ENCODE results near the gene L3MBTL4. TPM values are rescaled to one million over a fixed set of nuclear protein-coding genes. Genes with fewer than 3 reads are reported as not detected.

The L3MBTL4 gene
- total and polyA plus RNA-seq, 9 of the 15 experiments (the other 6 are each of a cell fraction or from before 2014, with no cell fraction given), result not detected

GRCh38 chr18:5951515-5952091 is 463.1 kb downstream of the L3MBTL4 start:
- Histone ChIP-seq H3K27me3 (ENCODE audit: control insufficient read depth in 2 of 2, insufficient read depth in 2 of 2, low read length in 2 of 2) (no peaks in the 10 kb centered on the region), H3K9me3 (replicated peaks; ENCODE audit: control insufficient read depth, insufficient read depth, low read depth, low read length) (no peaks in the 10 kb centered on the region; the same call in 1 of the 2 replicates), H3K4me2 (ENCODE audit: insufficient read depth, low read length) (no peak overlapping the region), H2AFZ (ENCODE audit: low read depth, low read length) (no peak overlapping the region), H3K9ac (ENCODE audit: insufficient read depth in 1 of 2, low read depth in 2 of 2, low read length in 2 of 2) (no peak overlapping the region), H3K4me1 (replicated peaks in 1 of 2; ENCODE audit: control insufficient read depth in 2 of 2, insufficient read depth in 2 of 2, low read length in 2 of 2) (no peaks in the 10 kb centered on the region), H3K27ac (ENCODE audit: extremely low read depth, low read depth, low read length) (no peak overlapping the region), H3K9me1 (ENCODE audit: control insufficient read depth, insufficient read depth, low read length) (no peaks in the 10 kb centered on the region), H3K79me2 (ENCODE audit: control insufficient read depth, insufficient read depth, low read length) (no peaks in the 10 kb centered on the region), H3K36me3 (ENCODE audit: control insufficient read depth, insufficient read depth, low read length) (no peaks in the 10 kb centered on the region), H3K4me3 (no peak overlapping the region), H4K20me1 (replicated peaks; ENCODE audit: control insufficient read depth, insufficient read depth, low read length) (no peaks in the 10 kb centered on the region)
- ATAC-seq (no peak), DNase-seq (ENCODE audit: extremely low read depth in 1 of 4, low spot score in 3 of 4) (no peak), FAIRE-seq (no peak)
- ChIA-PET POLR2A (no interaction called here), CTCF (ENCODE audit: low intra/inter-chr PET ratio) (interaction anchor here (0.7 kb wide), 1 partner anchor 170 kb away, joined by 3 read pairs; no protein-coding TSS in a partner anchor)
- 0% methylated on average over 4 of the region's 4 CpGs for WGBS (ENCODE audit: insufficient coverage, low coverage, missing lambda C conversion rate)
- in situ Hi-C loops (cut with MboI) (no loop called here), intact Hi-C loops (cut with micrococcal nuclease) (no loop called here)
- TF ChIP-seq MAFF (IDR thresholded peaks at IDR 0.05; ENCODE audit: low read length), result 0 out of 2 replicates have a peak, but pooled peaks have one; percentile 14
- TF ChIP-seq MTF1 (CRISPR knock-in tag; IDR thresholded peaks at IDR 0.05; ENCODE audit: borderline replicate concordance), result no peak
- no peak for TF ChIP-seq JUN (IDR thresholded peaks at IDR 0.05; ENCODE audit: borderline replicate concordance, low read depth, low read length)
- no peak for TF ChIP-seq JUN (CRISPR knock-in tag; IDR thresholded peaks at IDR 0.05; ENCODE audit: borderline replicate concordance)
- TF ChIP-seq MAFK (IDR thresholded peaks at IDR 0.05; ENCODE audit: low read length), result peak; percentile 36; the same call in 1 of the 2 replicates
- no peak for TF ChIP-seq ZNF583 (CRISPR knock-in tag; IDR thresholded peaks at IDR 0.05)
- TF ChIP-seq, protein P1, sequence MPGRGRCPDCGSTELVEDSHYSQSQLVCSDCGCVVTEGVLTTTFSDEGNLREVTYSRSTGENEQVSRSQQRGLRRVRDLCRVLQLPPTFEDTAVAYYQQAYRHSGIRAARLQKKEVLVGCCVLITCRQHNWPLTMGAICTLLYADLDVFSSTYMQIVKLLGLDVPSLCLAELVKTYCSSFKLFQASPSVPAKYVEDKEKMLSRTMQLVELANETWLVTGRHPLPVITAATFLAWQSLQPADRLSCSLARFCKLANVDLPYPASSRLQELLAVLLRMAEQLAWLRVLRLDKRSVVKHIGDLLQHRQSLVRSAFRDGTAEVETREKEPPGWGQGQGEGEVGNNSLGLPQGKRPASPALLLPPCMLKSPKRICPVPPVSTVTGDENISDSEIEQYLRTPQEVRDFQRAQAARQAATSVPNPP (IDR thresholded peaks at IDR 0.05; ENCODE audit: borderline replicate concordance, insufficient read depth, insufficient read length), result no peak
- 0 out of 2 replicates have a peak, but pooled peaks have one; percentile 10 for TF ChIP-seq MAFG (tag; conservative IDR thresholded peaks at IDR 0.05)
- no peak for TF ChIP-seq CHCHD3 (CRISPR knock-in tag; IDR thresholded peaks at IDR 0.05)
- TF ChIP-seq GATA2 (CRISPR knock-in tag; IDR thresholded peaks at IDR 0.05), result no peak
- TF ChIP-seq, protein P2, sequence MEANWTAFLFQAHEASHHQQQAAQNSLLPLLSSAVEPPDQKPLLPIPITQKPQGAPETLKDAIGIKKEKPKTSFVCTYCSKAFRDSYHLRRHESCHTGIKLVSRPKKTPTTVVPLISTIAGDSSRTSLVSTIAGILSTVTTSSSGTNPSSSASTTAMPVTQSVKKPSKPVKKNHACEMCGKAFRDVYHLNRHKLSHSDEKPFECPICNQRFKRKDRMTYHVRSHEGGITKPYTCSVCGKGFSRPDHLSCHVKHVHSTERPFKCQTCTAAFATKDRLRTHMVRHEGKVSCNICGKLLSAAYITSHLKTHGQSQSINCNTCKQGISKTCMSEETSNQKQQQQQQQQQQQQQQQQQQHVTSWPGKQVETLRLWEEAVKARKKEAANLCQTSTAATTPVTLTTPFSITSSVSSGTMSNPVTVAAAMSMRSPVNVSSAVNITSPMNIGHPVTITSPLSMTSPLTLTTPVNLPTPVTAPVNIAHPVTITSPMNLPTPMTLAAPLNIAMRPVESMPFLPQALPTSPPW (CRISPR knock-in tag; IDR thresholded peaks at IDR 0.05), result no peak
- BruUV-seq (replicated peaks), result no TSS peak

Data from K562 (cell line).